ENCODE data around the gene SLAMF8. TPM values are rescaled to one million over a fixed set of nuclear protein-coding genes. Genes with fewer than 3 reads are reported as not detected.
A peak's percentile ranks its signal among the peaks of the same experiment; 100 is the strongest.

Gene SLAMF8
- total and polyA plus RNA-seq, 7 experiments from 2014 or later = 0.27 to 1.7 (median 1.3) TPM; not detected in 2

DNA sequence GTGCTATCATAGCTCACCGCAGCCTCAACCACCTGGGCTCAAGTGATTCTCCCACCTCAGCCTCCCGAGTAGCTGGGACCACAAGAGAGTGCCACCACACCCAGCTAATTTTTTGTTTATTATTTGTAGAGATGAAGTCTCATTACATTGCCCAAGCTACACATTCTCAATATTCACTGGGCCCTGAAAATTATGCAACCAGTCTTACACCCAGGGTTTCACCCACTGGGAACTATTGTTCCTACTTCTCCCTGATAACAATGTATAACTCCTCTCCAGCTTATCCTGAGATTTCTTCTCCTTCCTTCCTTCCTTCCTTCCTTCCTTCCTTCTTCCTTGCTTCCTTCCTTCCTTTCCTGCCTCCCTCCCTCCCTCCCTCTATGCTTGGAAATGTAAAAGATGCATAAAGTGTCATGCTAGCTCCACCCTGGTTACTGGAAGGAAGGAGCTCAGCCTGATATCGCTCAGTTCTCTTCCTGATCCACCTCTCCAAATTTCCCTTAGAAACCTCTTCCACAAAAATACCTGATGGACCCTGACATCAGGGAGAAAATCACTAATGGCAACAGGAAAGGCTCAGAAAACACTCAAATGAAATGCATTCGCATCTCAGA, 47.0 kb downstream of the SLAMF8 start:
- no peak overlapping the region for H3K4me3 Mint-ChIP-seq
- ChIA-PET POLR2A (interaction anchor here (1.3 kb wide), 1 partner anchor 71 kb away, joined by 3 read pairs; the partner anchor contains the start of gene FCRL6), CTCF (interaction anchor here (1.1 kb wide), 1 partner anchor 75 kb away, joined by 5 read pairs; no protein-coding TSS in a partner anchor)
- H3K27ac Mint-ChIP-seq = no peak overlapping the region
- H3K36me3 Mint-ChIP-seq = peaks cover 0 to 14% (median 0%) of the 10 kb centered on the region in 5 donors
- H3K4me1 Mint-ChIP-seq = peaks cover 0 to 5% (median 0%) of the 10 kb centered on the region in 7 donors
- ATAC-seq (no peak), DNase-seq (no peak)
- intact Hi-C loops (cut with micrococcal nuclease) = no loop called here
- Histone ChIP-seq H3K36me3 (ENCODE audit: control insufficient read depth in 2 of 3, insufficient read depth in 3 of 3, low read length in 3 of 3) (no peaks in the 10 kb centered on the region), H3K9me3 (ENCODE audit: control insufficient read depth in 2 of 3, low read length in 3 of 3) (no peaks in the 10 kb centered on the region), H3K27ac (ENCODE audit: low read depth, low read length) (no peak overlapping the region), H3K4me3 (ENCODE audit: low read length) (no peak overlapping the region), H3K27me3 (ENCODE audit: control insufficient read depth in 2 of 2, insufficient read depth in 2 of 2, low read length in 2 of 2) (no peaks in the 10 kb centered on the region), H3K4me1 (ENCODE audit: control insufficient read depth in 2 of 2, insufficient read depth in 2 of 2, low read length in 2 of 2) (peaks cover 0 to 3% of the 10 kb centered on the region in 2 donors)
- no peaks in the 10 kb centered on the region for H3K9me3 Mint-ChIP-seq
- H3K27me3 Mint-ChIP-seq = peaks cover 0 to 17% (median 6%) of the 10 kb centered on the region in 5 donors

DNA sequence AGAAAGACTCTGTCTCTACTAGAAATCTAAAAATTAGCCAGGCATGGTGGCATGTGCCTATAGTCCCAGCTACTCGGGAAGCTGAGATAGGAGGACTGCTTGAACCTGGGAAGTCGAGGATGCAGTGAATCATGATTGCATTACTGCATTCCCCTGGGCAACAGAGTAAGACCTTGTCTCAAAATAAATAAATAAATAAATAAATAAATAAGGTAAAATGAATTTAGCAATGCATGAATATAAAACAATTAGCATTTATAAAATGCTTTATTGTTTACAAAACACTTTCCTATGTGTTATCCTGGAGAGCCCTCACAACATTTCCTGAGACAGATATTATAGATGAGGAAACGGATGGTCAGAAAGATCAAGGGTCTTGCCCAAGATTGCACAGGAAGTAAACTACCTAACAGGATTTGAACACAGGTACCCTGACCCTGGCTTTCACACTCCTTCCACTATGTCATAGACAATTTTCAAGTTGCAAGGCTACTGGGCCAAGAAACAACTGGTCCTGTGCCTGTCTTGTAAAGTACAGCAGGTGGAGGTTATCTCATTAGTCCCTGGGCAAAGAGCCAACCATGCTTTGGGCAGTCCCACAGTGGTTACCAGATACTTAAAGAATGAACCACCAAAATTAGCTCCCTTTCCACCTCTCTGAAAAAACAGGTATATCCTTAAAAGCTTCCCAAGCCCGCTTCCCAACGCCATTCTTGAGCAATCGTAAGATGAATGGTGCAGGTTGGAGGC, 51.2 kb downstream of the SLAMF8 start:
- DNase-seq = no peak
- intact Hi-C loops (cut with micrococcal nuclease) = no loop called here
- no peak overlapping the region for H3K4me3 Mint-ChIP-seq
- Histone ChIP-seq H3K4me3 (ENCODE audit: low read length) (no peak overlapping the region), H3K36me3 (ENCODE audit: control insufficient read depth in 2 of 3, insufficient read depth in 3 of 3, low read length in 3 of 3) (no peaks in the 10 kb centered on the region), H3K4me1 (ENCODE audit: control insufficient read depth in 2 of 2, insufficient read depth in 2 of 2, low read length in 2 of 2) (peaks cover 3 to 4% of the 10 kb centered on the region in 2 donors), H3K9me3 (ENCODE audit: control insufficient read depth in 2 of 3, low read length in 3 of 3) (no peaks in the 10 kb centered on the region), H3K27ac (ENCODE audit: low read depth, low read length) (no peak overlapping the region), H3K27me3 (ENCODE audit: control insufficient read depth in 2 of 2, insufficient read depth in 2 of 2, low read length in 2 of 2) (no peaks in the 10 kb centered on the region)
- no peak for ATAC-seq
- ChIA-PET POLR2A (no interaction called here), CTCF (no interaction called here)
- H3K4me1 Mint-ChIP-seq = no peaks in the 10 kb centered on the region
- no peaks in the 10 kb centered on the region for H3K9me3 Mint-ChIP-seq
- peaks cover 0 to 6% (median 5%) of the 10 kb centered on the region in 5 donors for H3K27me3 Mint-ChIP-seq
- no peak overlapping the region for H3K27ac Mint-ChIP-seq
- peaks cover 0 to 11% (median 0%) of the 10 kb centered on the region in 5 donors for H3K36me3 Mint-ChIP-seq

DNA sequence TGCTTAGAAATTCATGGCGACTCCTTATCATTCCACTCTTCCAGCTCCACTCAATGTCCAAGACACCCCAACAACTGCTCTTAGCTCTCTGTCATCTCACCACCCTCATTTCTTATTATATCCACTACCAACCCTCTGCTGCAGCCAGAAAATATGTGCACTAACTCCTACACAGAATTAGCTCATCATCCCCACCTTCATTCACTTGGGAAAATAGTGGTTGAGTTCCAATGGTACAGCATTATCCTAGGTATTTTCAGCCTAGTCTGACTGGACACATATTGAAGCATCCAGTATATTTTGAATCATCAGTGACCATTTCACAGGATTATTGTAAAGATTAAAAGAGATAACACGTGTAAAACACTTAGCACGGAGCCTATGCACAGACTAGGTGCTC, 52.5 kb downstream of the SLAMF8 start:
- no peaks in the 10 kb centered on the region for H3K27me3 ChIP-seq (ENCODE audit: control insufficient read depth in 2 of 2, insufficient read depth in 2 of 2, low read length in 2 of 2)
- Mint-ChIP-seq H3K4me3 (no peak overlapping the region), H3K4me1 (no peaks in the 10 kb centered on the region), H3K36me3 (peaks cover 0 to 8% (median 0%) of the 10 kb centered on the region in 5 donors), H3K27ac (no peak overlapping the region), H3K9me3 (no peaks in the 10 kb centered on the region), H3K27me3 (peaks cover 0 to 3% (median 0%) of the 10 kb centered on the region in 5 donors)
- peaks cover 3 to 4% of the 10 kb centered on the region in 2 donors for H3K4me1 ChIP-seq (ENCODE audit: control insufficient read depth in 2 of 2, insufficient read depth in 2 of 2, low read length in 2 of 2)
- DNase-seq (no peak), ATAC-seq (no peak)
- H3K9me3 ChIP-seq (ENCODE audit: control insufficient read depth in 2 of 3, low read length in 3 of 3) = no peaks in the 10 kb centered on the region
- H3K36me3 ChIP-seq (ENCODE audit: control insufficient read depth in 2 of 3, insufficient read depth in 3 of 3, low read length in 3 of 3) = no peaks in the 10 kb centered on the region
- H3K4me3 ChIP-seq (ENCODE audit: low read length) = no peak overlapping the region
- H3K27ac ChIP-seq (ENCODE audit: low read depth, low read length) = no peak overlapping the region
- intact Hi-C loops (cut with micrococcal nuclease) = no loop called here
- CTCF ChIA-PET = interaction anchor here (0.8 to 0.9 kb wide), 2 partner anchors 10 to 13 kb away, joined by 3 to 4 read pairs; no protein-coding TSS in a partner anchor
- POLR2A ChIA-PET = interaction anchor here (1.0 kb wide), 1 partner anchor 11 kb away, joined by 3 read pairs; no protein-coding TSS in a partner anchor

DNA sequence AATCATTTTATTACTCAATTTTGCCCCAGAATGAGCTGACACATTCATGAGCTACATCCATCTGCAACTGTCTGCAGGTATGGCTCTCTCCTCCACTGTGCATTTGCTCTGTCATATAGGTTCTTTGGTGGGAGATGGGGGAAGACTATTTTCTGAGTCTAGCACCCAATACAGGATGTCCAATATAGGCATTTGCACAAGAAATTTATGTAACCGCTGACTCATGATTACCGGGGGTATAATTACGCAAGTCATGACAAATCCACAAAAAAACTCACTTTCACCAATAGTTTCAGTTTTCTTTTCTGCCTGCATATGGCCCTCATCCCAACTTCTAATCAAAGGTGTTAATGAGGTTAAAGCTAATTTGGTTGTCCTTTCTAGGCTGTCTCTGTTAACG, 53.3 kb downstream of the SLAMF8 start:
- DNase-seq (no peak), ATAC-seq (peak; percentile 48)
- peaks cover 3 to 4% of the 10 kb centered on the region in 2 donors for H3K4me1 ChIP-seq (ENCODE audit: control insufficient read depth in 2 of 2, insufficient read depth in 2 of 2, low read length in 2 of 2)
- no peaks in the 10 kb centered on the region for H3K27me3 ChIP-seq (ENCODE audit: control insufficient read depth in 2 of 2, insufficient read depth in 2 of 2, low read length in 2 of 2)
- Mint-ChIP-seq H3K27ac (no peak overlapping the region), H3K27me3 (peaks cover 0 to 5% (median 0%) of the 10 kb centered on the region in 5 donors), H3K36me3 (peaks cover 0 to 5% (median 0%) of the 10 kb centered on the region in 5 donors), H3K4me3 (no peak overlapping the region), H3K4me1 (no peaks in the 10 kb centered on the region), H3K9me3 (no peaks in the 10 kb centered on the region)
- no peak overlapping the region for H3K4me3 ChIP-seq (ENCODE audit: low read length)
- POLR2A ChIA-PET = no interaction called here
- intact Hi-C loops (cut with micrococcal nuclease) = no loop called here
- H3K27ac ChIP-seq (ENCODE audit: low read depth, low read length) = no peak overlapping the region
- no peaks in the 10 kb centered on the region for H3K9me3 ChIP-seq (ENCODE audit: control insufficient read depth in 2 of 3, low read length in 3 of 3)
- CTCF ChIA-PET = interaction anchor here (0.9 kb wide), 1 partner anchor 9 kb away, joined by 3 read pairs; no protein-coding TSS in a partner anchor
- no peaks in the 10 kb centered on the region for H3K36me3 ChIP-seq (ENCODE audit: control insufficient read depth in 2 of 3, insufficient read depth in 3 of 3, low read length in 3 of 3)

DNA sequence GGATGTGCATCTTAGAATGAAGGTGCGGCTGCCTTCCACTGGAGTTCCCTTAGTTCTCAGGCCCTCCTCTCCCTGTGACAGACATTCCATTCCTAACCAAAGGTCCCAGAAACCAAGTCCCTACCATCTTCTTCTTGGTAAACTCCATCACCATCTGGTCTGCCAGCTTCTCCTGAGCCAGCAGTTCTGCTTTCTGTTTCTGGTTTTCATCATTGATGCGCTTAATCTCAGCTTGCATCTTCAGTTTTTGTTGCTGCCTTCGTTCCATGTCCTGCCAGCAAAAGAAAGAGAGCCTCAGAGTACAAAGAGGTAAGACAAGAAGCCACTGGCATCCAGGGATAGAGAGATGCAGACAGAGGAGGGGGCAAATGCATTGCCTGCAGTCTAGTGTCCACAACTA, 53.8 kb downstream of the SLAMF8 start:
- Mint-ChIP-seq H3K27me3 (peaks cover 0 to 5% (median 0%) of the 10 kb centered on the region in 5 donors), H3K9me3 (no peaks in the 10 kb centered on the region), H3K36me3 (peaks cover 0 to 5% (median 0%) of the 10 kb centered on the region in 5 donors), H3K27ac (no peak overlapping the region), H3K4me3 (no peak overlapping the region), H3K4me1 (no peaks in the 10 kb centered on the region)
- ChIA-PET POLR2A (interaction anchor here (0.7 kb wide), 1 partner anchor 219 kb away, joined by 3 read pairs; no protein-coding TSS in a partner anchor), CTCF (no interaction called here)
- no peak for ATAC-seq
- DNase-seq = no peak
- Histone ChIP-seq H3K4me1 (ENCODE audit: control insufficient read depth in 2 of 2, insufficient read depth in 2 of 2, low read length in 2 of 2) (peaks cover 3 to 4% of the 10 kb centered on the region in 2 donors), H3K27ac (ENCODE audit: low read depth, low read length) (no peak overlapping the region), H3K36me3 (ENCODE audit: control insufficient read depth in 2 of 3, insufficient read depth in 3 of 3, low read length in 3 of 3) (no peaks in the 10 kb centered on the region), H3K4me3 (ENCODE audit: low read length) (no peak overlapping the region), H3K9me3 (ENCODE audit: control insufficient read depth in 2 of 3, low read length in 3 of 3) (no peaks in the 10 kb centered on the region), H3K27me3 (ENCODE audit: control insufficient read depth in 2 of 2, insufficient read depth in 2 of 2, low read length in 2 of 2) (no peaks in the 10 kb centered on the region)
- intact Hi-C loops (cut with micrococcal nuclease) = no loop called here

DNA sequence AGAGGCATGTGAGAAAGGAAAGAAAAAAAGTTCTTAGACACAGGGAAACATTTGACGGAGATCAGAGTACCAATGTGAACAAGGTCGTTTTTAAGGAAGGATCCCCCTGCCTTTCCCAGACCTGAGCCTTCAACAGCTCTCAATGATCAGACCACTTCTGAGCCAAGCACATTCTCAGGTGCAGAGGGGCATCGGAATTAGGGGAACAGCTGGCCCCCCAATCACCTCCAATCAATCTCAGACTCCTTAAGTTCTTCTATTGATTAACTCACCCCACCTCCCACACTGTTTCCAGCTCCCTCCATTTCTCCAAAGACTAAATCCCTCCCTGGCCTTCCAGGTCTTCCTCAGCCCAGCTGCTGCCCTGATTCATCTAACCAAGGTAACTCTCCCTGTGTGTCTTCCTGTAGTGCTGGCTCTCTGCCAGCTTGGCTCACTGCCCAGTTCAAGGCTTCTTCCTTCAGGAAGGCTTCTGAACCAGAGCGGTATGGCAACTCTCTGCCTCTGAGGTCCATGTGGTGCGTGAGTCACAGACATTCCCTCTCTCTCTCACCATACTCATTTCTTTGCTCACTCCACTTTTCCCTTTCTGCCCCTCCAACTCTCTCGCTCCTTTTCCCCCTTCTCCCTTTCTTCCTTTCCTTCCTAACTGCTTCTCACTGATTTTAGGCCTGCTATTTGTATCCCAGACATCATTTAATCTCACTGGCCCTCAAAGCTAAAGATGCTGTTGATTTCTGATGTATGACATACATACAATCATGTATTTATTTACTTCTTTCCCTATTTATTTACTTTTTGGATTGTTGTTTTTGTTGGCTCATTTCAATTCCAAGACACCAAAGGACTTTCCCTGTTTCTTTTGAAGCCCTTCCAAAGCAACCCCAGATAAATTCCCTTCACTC, 55.2 kb downstream of the SLAMF8 start:
- Histone ChIP-seq H3K36me3 (ENCODE audit: control insufficient read depth in 2 of 3, insufficient read depth in 3 of 3, low read length in 3 of 3) (no peaks in the 10 kb centered on the region), H3K27me3 (ENCODE audit: control insufficient read depth in 2 of 2, insufficient read depth in 2 of 2, low read length in 2 of 2) (no peaks in the 10 kb centered on the region), H3K4me3 (ENCODE audit: low read length) (no peak overlapping the region), H3K27ac (ENCODE audit: low read depth, low read length) (no peak overlapping the region), H3K4me1 (ENCODE audit: control insufficient read depth in 2 of 2, insufficient read depth in 2 of 2, low read length in 2 of 2) (peaks cover 3 to 4% of the 10 kb centered on the region in 2 donors), H3K9me3 (ENCODE audit: control insufficient read depth in 2 of 3, low read length in 3 of 3) (no peaks in the 10 kb centered on the region)
- intact Hi-C loops (cut with micrococcal nuclease) = no loop called here
- CTCF ChIA-PET = interaction anchor here (1.7 kb wide), 1 partner anchor 11 kb away, joined by 5 read pairs; no protein-coding TSS in a partner anchor
- POLR2A ChIA-PET = no interaction called here
- Mint-ChIP-seq H3K36me3 (no peaks in the 10 kb centered on the region), H3K4me3 (no peak overlapping the region), H3K27me3 (peaks cover 0 to 5% (median 0%) of the 10 kb centered on the region in 5 donors), H3K9me3 (no peaks in the 10 kb centered on the region), H3K27ac (no peak overlapping the region), H3K4me1 (no peaks in the 10 kb centered on the region)
- ATAC-seq = no peak
- DNase-seq = peak in 5 of 9 donors; percentile 9 to 28 (median 18)
